H1 (cell line): ENCODE results near the gene TEX22.

Experiments
- EP300 ChIP-seq, 2 experiments: IDR thresholded peaks; 1 replicate in 1 of 2; 2 replicates in 1 of 2; pipeline ENCODE4 v1.6.1; 2011 to 2012; ENCODE audit warnings: low read depth in 2 of 2, low read length in 2 of 2, mild to moderate bottlenecking in 2 of 2, borderline replicate concordance in 1 of 2, inconsistent platforms in 1 of 2, moderate library complexity in 1 of 2
- KDM1A ChIP-seq: fragments of 200-600, 300-600 bp; sonication (generic); IDR thresholded peaks from 2 replicates; pipeline ENCODE4 v1.7.1; 2016; ENCODE audit warnings: mild to moderate bottlenecking, low read length, borderline replicate concordance
- NANOG ChIP-seq: IDR thresholded peaks from 2 replicates; pipeline ENCODE4 v1.6.1; 2011; ENCODE audit warnings: low read length, low read depth, mild to moderate bottlenecking, inconsistent platforms; ENCODE audit not compliant: insufficient read depth, poor library complexity, severe bottlenecking
- PHF8 ChIP-seq: fragments of 200-600 bp; sonication (generic); conservative IDR thresholded peaks from 2 replicates; pipeline ENCODE4 v1.7.1; 2012; ENCODE audit warnings: low read depth, mild to moderate bottlenecking, inconsistent platforms, low read length, moderate library complexity
- POLR2A ChIP-seq, 2 experiments: IDR thresholded peaks; 1 replicate in 1 of 2; 2 replicates in 1 of 2; pipeline ENCODE4 v1.6.1; 2011; ENCODE audit warnings: low read depth in 2 of 2, low read length in 2 of 2, mild to moderate bottlenecking in 2 of 2; ENCODE audit errors: control extremely low read depth in 1 of 2
- RAD21 ChIP-seq, 2 experiments: IDR thresholded peaks in 1 of 2; conservative IDR thresholded peaks in 1 of 2; 2 replicates each; pipeline ENCODE4 v1.6.1; 2011; ENCODE audit warnings: low read depth in 2 of 2, low read length in 2 of 2, improper control_type of control experiment in 1 of 2, inconsistent platforms in 1 of 2, mild to moderate bottlenecking in 1 of 2, moderate library complexity in 1 of 2
- RFX5 ChIP-seq: IDR thresholded peaks from 2 replicates; pipeline ENCODE4 v1.6.1; 2011; ENCODE audit warnings: low read depth, low read length, improper control_type of control experiment, borderline replicate concordance
- RNF2 ChIP-seq: fragments of 200-900, 300-1000 bp; sonication (generic); IDR thresholded peaks from 2 replicates; pipeline ENCODE4 v1.7.1; 2016; ENCODE audit warnings: borderline replicate concordance, low read depth, mild to moderate bottlenecking, antibody characterized with exemption, low read length; ENCODE audit not compliant: poor library complexity, severe bottlenecking; ENCODE audit errors: missing control alignments
- SP1 ChIP-seq: IDR thresholded peaks from 2 replicates; pipeline ENCODE4 v1.6.1; 2011; ENCODE audit warnings: low read depth, low read length
- TF ChIP-seq, protein P1 (sequence below), 3 experiments: IDR thresholded peaks; 1 replicate in 2 of 3; 2 replicates in 1 of 3; pipeline versions ENCODE4 v1.5.1 to v1.6.1; 2011; ENCODE audit warnings: low read length in 3 of 3, mild to moderate bottlenecking in 3 of 3, inconsistent platforms in 2 of 3, low read depth in 1 of 3, moderate library complexity in 1 of 3; ENCODE audit not compliant: insufficient read depth in 1 of 3; ENCODE audit errors: control extremely low read depth in 1 of 3

DNA sequence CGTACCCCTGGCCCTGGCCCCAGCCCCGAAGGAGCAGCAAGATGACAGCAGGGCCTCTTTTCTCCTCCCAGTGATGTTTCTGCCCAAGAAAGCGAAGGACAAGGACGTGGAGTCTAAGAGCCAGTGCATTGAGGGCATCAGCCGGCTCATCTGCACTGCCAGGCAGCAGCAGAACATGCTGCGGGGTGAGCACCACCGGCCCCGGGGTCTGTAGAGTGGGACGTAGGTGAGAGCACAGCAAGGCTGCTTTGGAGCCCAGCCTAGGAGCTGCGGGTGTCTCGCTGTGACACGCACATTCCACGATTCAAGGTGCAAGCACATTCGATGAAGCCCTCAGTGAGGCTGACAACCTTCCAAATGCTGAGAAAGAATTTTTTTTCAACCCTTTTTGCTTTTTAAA is 5.2 kb upstream of the TEX22 start:
- TF ChIP-seq EP300 (IDR thresholded peaks at IDR 0.05; ENCODE audit: borderline replicate concordance in 1 of 2, low read depth in 2 of 2, low read length in 2 of 2) (no peak), RNF2 (no peak), SP1 (no peak), KDM1A (no peak), POLR2A (IDR thresholded peaks at IDR 0.05; ENCODE audit: control extremely low read depth in 1 of 2, low read depth in 2 of 2, low read length in 2 of 2) (no peak), RFX5 (no peak), RAD21 (IDR thresholded peaks at IDR 0.05 in 1 of 2, conservative IDR thresholded peaks at IDR 0.05 in 1 of 2; ENCODE audit: low read depth in 2 of 2, low read length in 2 of 2) (no peak), NANOG (no peak), PHF8 (no peak)
- TF ChIP-seq, protein P1, sequence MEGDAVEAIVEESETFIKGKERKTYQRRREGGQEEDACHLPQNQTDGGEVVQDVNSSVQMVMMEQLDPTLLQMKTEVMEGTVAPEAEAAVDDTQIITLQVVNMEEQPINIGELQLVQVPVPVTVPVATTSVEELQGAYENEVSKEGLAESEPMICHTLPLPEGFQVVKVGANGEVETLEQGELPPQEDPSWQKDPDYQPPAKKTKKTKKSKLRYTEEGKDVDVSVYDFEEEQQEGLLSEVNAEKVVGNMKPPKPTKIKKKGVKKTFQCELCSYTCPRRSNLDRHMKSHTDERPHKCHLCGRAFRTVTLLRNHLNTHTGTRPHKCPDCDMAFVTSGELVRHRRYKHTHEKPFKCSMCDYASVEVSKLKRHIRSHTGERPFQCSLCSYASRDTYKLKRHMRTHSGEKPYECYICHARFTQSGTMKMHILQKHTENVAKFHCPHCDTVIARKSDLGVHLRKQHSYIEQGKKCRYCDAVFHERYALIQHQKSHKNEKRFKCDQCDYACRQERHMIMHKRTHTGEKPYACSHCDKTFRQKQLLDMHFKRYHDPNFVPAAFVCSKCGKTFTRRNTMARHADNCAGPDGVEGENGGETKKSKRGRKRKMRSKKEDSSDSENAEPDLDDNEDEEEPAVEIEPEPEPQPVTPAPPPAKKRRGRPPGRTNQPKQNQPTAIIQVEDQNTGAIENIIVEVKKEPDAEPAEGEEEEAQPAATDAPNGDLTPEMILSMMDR (IDR thresholded peaks at IDR 0.05; ENCODE audit: control extremely low read depth in 1 of 3, insufficient read depth in 1 of 3, low read depth in 1 of 3, low read length in 3 of 3), result no peak
